BLaER1 (cell line): ENCODE measurements around the gene IFNL1.

ENCODE experiments used
- H3K27ac ChIP-seq: shearing (Covaris generic); formaldehyde crosslinking; 2 replicates; pipeline ENCODE4 v1.8.1; 2022
- H3K27me3 ChIP-seq: shearing (Covaris generic); formaldehyde crosslinking; 2 replicates; pipeline ENCODE4 v1.8.1; 2022
- H3K36me3 ChIP-seq: shearing (Covaris generic); formaldehyde crosslinking; 2 replicates; pipeline ENCODE4 v1.8.1; 2022
- H3K4me1 ChIP-seq: shearing (Covaris generic); formaldehyde crosslinking; 2 replicates; pipeline ENCODE4 v1.8.1; 2022
- H3K4me2 ChIP-seq: shearing (Covaris generic); formaldehyde crosslinking; 2 replicates; pipeline ENCODE4 v1.8.1; 2022
- H3K4me3 ChIP-seq: shearing (Covaris generic); formaldehyde crosslinking; 2 replicates; pipeline ENCODE4 v1.8.1; 2022
- H3K9ac ChIP-seq: shearing (Covaris generic); formaldehyde crosslinking; 2 replicates; pipeline ENCODE4 v1.8.1; 2022
- H3K9me3 ChIP-seq: shearing (Covaris generic); formaldehyde crosslinking; 2 replicates; pipeline ENCODE4 v1.8.1; 2022
- H4K20me1 ChIP-seq: shearing (Covaris generic); formaldehyde crosslinking; 2 replicates; pipeline ENCODE4 v1.8.1; 2022
- Cebpa-rat ChIP-seq: shearing (Covaris generic); IDR thresholded peaks from 2 replicates; pipeline ENCODE4 v1.8.1; 2022

IFNL1 gene

GRCh38 chr19:39341129-39341718 is 45.0 kb downstream of the IFNL1 start:
- peaks cover 38% of the 10 kb centered on the region for H4K20me1 ChIP-seq
- peaks cover 80% of the 10 kb centered on the region for H3K4me1 ChIP-seq
- no peaks in the 10 kb centered on the region for H3K27me3 ChIP-seq
- H3K9me3 ChIP-seq = no peaks in the 10 kb centered on the region
- TF ChIP-seq Cebpa-rat = no peak
- H3K36me3 ChIP-seq = peaks cover 15% of the 10 kb centered on the region
- peak overlapping the region; percentile 95 for H3K4me2 ChIP-seq
- H3K4me3 ChIP-seq = peak overlapping the region; percentile 73
- peak overlapping the region; percentile 87 for H3K9ac ChIP-seq
- peak overlapping the region; percentile 81 for H3K27ac ChIP-seq

GRCh38 chr19:39341719-39342604 is 45.8 kb downstream of the IFNL1 start, which contains the start of gene SAMD4B:
Gene SAMD4B (plus strand): TSS chr19:39342421. CDS start chr19:39356894, 14,473 bp downstream.
- peak within 1 kb of the TSS; percentile 95 for H3K4me2 ChIP-seq
- peaks cover 80% of the 10 kb centered on the region for H3K4me1 ChIP-seq
- no peaks in the 10 kb centered on the region for H3K27me3 ChIP-seq
- H3K4me3 ChIP-seq = peak within 1 kb of the TSS; percentile 100
- peak within 1 kb of the TSS; percentile 98 for H3K9ac ChIP-seq
- H3K36me3 ChIP-seq = peaks cover 20% of the 10 kb centered on the region
- peak within 1 kb of the TSS; percentile 97 for H3K27ac ChIP-seq
- peaks cover 45% of the 10 kb centered on the region for H4K20me1 ChIP-seq
- no peak for TF ChIP-seq Cebpa-rat
- H3K9me3 ChIP-seq = no peaks in the 10 kb centered on the region

- H4K20me1 ChIP-seq = peaks cover 53% of the 10 kb centered on the region
- peak overlapping the region; percentile 98 for H3K9ac ChIP-seq
- peaks cover 29% of the 10 kb centered on the region for H3K36me3 ChIP-seq
- H3K4me2 ChIP-seq = peak overlapping the region; percentile 95
- H3K27ac ChIP-seq = peak overlapping the region; percentile 97
- H3K27me3 ChIP-seq = no peaks in the 10 kb centered on the region
- H3K9me3 ChIP-seq = no peaks in the 10 kb centered on the region
- no peak for TF ChIP-seq Cebpa-rat
- H3K4me3 ChIP-seq = peak overlapping the region; percentile 100
- peaks cover 79% of the 10 kb centered on the region for H3K4me1 ChIP-seq
These were observed 46.6 kb downstream of the IFNL1 start for GRCh38 chr19:39342647-39343305.

- Histone ChIP-seq H3K4me3 (no peak overlapping the region), H3K4me1 (peaks cover 53% of the 10 kb centered on the region), H3K4me2 (peak overlapping the region; percentile 95), H3K9ac (peak overlapping the region; percentile 51; the same call in 1 of the 2 replicates), H3K27ac (no peak overlapping the region), H3K36me3 (peaks cover 60% of the 10 kb centered on the region), H3K27me3 (no peaks in the 10 kb centered on the region), H3K9me3 (no peaks in the 10 kb centered on the region), H4K20me1 (peaks cover 85% of the 10 kb centered on the region)
- TF ChIP-seq Cebpa-rat = no peak
These were observed 49.7 kb downstream of the IFNL1 start for GRCh38 chr19:39345956-39346355.

GRCh38 chr19:39347332-39348164 is 51.3 kb downstream of the IFNL1 start:
- TF ChIP-seq Cebpa-rat = no peak
- peaks cover 57% of the 10 kb centered on the region for H3K4me1 ChIP-seq
- H3K27ac ChIP-seq = no peak overlapping the region
- H3K4me3 ChIP-seq = no peak overlapping the region
- no peak overlapping the region for H3K9ac ChIP-seq
- no peaks in the 10 kb centered on the region for H3K9me3 ChIP-seq
- H3K27me3 ChIP-seq = no peaks in the 10 kb centered on the region
- peaks cover 76% of the 10 kb centered on the region for H3K36me3 ChIP-seq
- peak overlapping the region; percentile 13; the same call in 1 of the 2 replicates for H3K4me2 ChIP-seq
- peaks cover 100% of the 10 kb centered on the region for H4K20me1 ChIP-seq
